ENCODE data around the gene RNF167. TPM values are rescaled to one million over a fixed set of nuclear protein-coding genes. Genes with fewer than 3 reads are reported as not detected.

The RNF167 gene
- total and polyA plus RNA-seq, 2 experiments from 2014 or later = 59.2 to 66.5 TPM

- DNase-seq (ENCODE audit: low spot score) = no peak
- H2AFZ ChIP-seq = no peak overlapping the region
- TF ChIP-seq EZH2phosphoT487 (IDR thresholded peaks at IDR 0.05; ENCODE audit: low read depth, severe bottlenecking, unreplicated experiment) (no peak), EZH2 (IDR thresholded peaks at IDR 0.05; ENCODE audit: borderline replicate concordance) (no peak)
- TF ChIP-seq, protein P1, sequence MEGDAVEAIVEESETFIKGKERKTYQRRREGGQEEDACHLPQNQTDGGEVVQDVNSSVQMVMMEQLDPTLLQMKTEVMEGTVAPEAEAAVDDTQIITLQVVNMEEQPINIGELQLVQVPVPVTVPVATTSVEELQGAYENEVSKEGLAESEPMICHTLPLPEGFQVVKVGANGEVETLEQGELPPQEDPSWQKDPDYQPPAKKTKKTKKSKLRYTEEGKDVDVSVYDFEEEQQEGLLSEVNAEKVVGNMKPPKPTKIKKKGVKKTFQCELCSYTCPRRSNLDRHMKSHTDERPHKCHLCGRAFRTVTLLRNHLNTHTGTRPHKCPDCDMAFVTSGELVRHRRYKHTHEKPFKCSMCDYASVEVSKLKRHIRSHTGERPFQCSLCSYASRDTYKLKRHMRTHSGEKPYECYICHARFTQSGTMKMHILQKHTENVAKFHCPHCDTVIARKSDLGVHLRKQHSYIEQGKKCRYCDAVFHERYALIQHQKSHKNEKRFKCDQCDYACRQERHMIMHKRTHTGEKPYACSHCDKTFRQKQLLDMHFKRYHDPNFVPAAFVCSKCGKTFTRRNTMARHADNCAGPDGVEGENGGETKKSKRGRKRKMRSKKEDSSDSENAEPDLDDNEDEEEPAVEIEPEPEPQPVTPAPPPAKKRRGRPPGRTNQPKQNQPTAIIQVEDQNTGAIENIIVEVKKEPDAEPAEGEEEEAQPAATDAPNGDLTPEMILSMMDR (IDR thresholded peaks at IDR 0.05; ENCODE audit: poor library complexity) = no peak
- H3K27ac ChIP-seq = no peak overlapping the region
- no peaks in the 10 kb centered on the region for H3K36me3 ChIP-seq (replicated peaks; ENCODE audit: insufficient read depth, low read depth)
- H3K9me3 ChIP-seq (ENCODE audit: low read depth) = no peaks in the 10 kb centered on the region
- no peaks in the 10 kb centered on the region for H3K27me3 ChIP-seq
- no peaks in the 10 kb centered on the region for H4K20me1 ChIP-seq (ENCODE audit: insufficient read depth, poor library complexity, severe bottlenecking)
- H3K4me1 ChIP-seq (ENCODE audit: insufficient read depth) = no peaks in the 10 kb centered on the region
- H3K9me2 ChIP-seq (replicated peaks; ENCODE audit: insufficient read depth) = no peaks in the 10 kb centered on the region
- H3K79me2 ChIP-seq = peaks cover 15% of the 10 kb centered on the region
- no peak overlapping the region for H3K4me3 ChIP-seq
- no peak overlapping the region for H3K4me2 ChIP-seq
- 85% methylated on average over 9 of the region's 9 CpGs for WGBS (ENCODE audit: low lambda C conversion rate, missing lambda C conversion rate)
Observed at GRCh38 chr17:4960279-4960922, 20.3 kb downstream of the RNF167 start.

DNA sequence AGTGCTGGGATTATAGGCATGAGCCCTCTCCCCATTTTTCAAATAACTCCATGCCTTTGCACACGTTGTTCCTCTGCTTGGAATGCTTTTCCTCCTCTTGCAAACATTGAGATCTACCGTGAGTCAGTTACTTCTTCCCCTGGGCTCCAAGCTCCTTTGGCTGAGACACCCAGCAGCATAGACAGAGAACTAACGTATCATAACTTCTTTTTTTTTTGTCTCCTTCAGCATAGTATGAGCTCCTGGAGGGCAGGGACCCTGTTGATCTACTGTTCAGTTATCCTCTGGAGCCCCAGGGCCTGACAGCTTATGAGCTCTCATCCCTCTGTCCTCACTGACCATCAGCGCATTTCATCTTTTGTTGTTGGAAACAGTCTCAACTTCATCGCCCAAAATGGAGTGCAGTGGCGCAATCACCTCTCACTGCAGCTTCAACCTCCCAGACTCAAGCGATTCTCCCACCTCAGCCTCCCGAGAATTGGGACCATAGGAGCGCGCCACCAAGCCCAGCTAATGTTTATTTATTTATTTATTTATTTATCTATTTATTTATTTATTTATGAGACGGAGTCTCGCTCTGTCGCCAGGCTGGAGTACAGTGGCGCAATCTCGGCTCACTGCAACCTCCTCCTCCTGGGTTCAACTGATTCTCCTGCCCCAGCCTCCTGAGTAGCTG is 25.4 kb downstream of the RNF167 start:
- no peak overlapping the region for H3K4me3 ChIP-seq
- H4K20me1 ChIP-seq (ENCODE audit: insufficient read depth, poor library complexity, severe bottlenecking) = no peaks in the 10 kb centered on the region
- no peaks in the 10 kb centered on the region for H3K9me3 ChIP-seq (ENCODE audit: low read depth)
- no peaks in the 10 kb centered on the region for H3K27me3 ChIP-seq
- peaks cover 49% of the 10 kb centered on the region for H3K79me2 ChIP-seq
- no peaks in the 10 kb centered on the region for H3K9me2 ChIP-seq (replicated peaks; ENCODE audit: insufficient read depth)
- DNase-seq (ENCODE audit: low spot score) = no peak
- H2AFZ ChIP-seq = no peak overlapping the region
- TF ChIP-seq EZH2 (IDR thresholded peaks at IDR 0.05; ENCODE audit: borderline replicate concordance) (no peak), EZH2phosphoT487 (IDR thresholded peaks at IDR 0.05; ENCODE audit: low read depth, severe bottlenecking, unreplicated experiment) (no peak)
- TF ChIP-seq, protein P1 (IDR thresholded peaks at IDR 0.05; ENCODE audit: poor library complexity) = no peak
- H3K4me2 ChIP-seq = peak overlapping the region; percentile 85
- WGBS (ENCODE audit: low lambda C conversion rate, missing lambda C conversion rate) = 98% methylated on average over 15 of the region's 15 CpGs
- H3K4me1 ChIP-seq (ENCODE audit: insufficient read depth) = peaks cover 20% of the 10 kb centered on the region
- peak overlapping the region; percentile 90 for H3K27ac ChIP-seq
- H3K36me3 ChIP-seq (replicated peaks; ENCODE audit: insufficient read depth, low read depth) = no peaks in the 10 kb centered on the region

DNA sequence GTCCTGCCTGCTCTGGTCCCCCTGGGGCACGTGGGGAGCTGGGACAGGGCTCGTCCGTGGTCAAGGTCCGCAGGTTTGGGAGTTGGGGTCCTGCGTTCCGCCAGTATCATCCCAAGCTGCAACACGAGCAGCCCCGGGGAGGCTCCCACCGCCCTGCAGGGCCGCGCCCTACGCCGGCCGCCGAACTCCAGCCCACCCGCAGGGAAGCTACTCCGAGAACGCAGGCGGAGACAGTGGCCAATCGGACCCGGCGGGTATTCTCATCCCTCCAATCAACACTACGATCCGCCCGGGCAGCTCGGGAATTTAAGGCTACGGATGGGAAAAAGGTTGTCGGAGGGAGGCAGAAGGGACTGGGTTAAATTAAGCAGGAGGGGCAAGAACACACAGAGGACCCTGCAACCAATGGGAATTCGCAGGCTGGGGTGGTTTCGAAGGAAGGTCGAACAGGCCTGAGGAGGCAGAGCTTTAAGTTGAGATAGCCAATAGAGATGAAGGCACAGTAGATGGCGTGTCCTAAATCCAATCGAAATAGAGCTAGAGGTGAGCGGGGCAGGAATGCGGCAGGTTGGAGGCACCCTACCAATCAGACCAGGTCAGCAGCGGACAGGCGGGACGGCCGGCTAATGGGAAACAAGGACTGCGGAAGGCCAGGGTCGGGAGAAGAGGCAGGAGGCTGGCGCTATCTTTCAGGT is 26.9 kb downstream of the RNF167 start:
- TF ChIP-seq, protein P1 (IDR thresholded peaks at IDR 0.05; ENCODE audit: poor library complexity) = no peak
- no peak for TF ChIP-seq EZH2phosphoT487 (IDR thresholded peaks at IDR 0.05; ENCODE audit: low read depth, severe bottlenecking, unreplicated experiment)
- no peak for TF ChIP-seq EZH2 (IDR thresholded peaks at IDR 0.05; ENCODE audit: borderline replicate concordance)
- no peaks in the 10 kb centered on the region for H3K36me3 ChIP-seq (replicated peaks; ENCODE audit: insufficient read depth, low read depth)
- H3K27me3 ChIP-seq = no peaks in the 10 kb centered on the region
- DNase-seq (ENCODE audit: low spot score) = peak; percentile 99
- WGBS (ENCODE audit: low lambda C conversion rate, missing lambda C conversion rate) = under 1% methylated on average over 42 of the region's 42 CpGs
- peak overlapping the region; percentile 31 for H3K4me3 ChIP-seq
- no peaks in the 10 kb centered on the region for H3K9me2 ChIP-seq (replicated peaks; ENCODE audit: insufficient read depth)
- H4K20me1 ChIP-seq (ENCODE audit: insufficient read depth, poor library complexity, severe bottlenecking) = no peaks in the 10 kb centered on the region
- H3K4me1 ChIP-seq (ENCODE audit: insufficient read depth) = peaks cover 22% of the 10 kb centered on the region
- peak overlapping the region; percentile 85 for H3K4me2 ChIP-seq
- H3K27ac ChIP-seq = peak overlapping the region; percentile 93
- peaks cover 65% of the 10 kb centered on the region for H3K79me2 ChIP-seq
- H2AFZ ChIP-seq = no peak overlapping the region
- no peaks in the 10 kb centered on the region for H3K9me3 ChIP-seq (ENCODE audit: low read depth)
